Stimulated activated CD8-positive, alpha-beta memory T cell treated with anti-CD3 and anti-CD28 coated beads, Interleukin-15, amount 100 ng/mL, for 1 hour (primary cell): ENCODE measurements around the gene OSGIN1.

Source experiments
- DNase-seq: peaks from one replicate; pipeline ENCODE4 v3.0.0-alpha.2; 2020; ENCODE audit warnings: low read depth

OSGIN1 gene

DNA sequence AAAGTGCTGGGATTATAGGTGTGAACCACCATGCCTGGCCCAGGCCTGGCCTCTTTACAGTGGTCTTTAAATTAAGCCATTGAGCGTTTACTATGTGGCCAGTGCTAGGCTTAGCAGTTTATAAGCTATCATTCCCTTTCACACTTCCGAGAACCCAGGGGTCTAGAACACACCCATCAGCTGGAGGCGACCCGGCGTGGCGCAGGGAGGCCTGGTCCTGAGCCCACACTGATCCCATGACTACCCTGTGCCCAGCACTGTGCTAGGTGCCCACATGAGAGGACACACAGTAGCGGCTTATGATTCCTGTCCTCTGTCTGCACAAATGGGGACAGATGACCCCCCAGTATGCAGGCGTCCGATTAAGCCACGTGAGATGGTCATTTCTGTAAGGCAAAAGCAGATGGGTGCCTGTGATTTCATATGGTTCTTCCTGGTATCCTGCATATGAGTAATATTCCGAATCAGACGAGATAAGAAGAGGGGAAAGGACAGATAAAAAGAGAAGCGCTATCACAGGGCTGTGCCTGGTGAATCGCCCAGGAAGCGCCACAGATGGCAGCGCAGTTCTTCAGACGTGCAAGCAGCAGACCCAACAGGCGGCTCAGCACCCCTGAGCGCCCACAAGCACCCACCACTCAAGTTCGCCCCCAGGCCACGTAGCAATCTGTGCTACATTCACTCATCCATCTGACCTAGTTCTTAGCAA, 5.3 kb downstream of the OSGIN1 start:
- no peak for DNase-seq

DNA sequence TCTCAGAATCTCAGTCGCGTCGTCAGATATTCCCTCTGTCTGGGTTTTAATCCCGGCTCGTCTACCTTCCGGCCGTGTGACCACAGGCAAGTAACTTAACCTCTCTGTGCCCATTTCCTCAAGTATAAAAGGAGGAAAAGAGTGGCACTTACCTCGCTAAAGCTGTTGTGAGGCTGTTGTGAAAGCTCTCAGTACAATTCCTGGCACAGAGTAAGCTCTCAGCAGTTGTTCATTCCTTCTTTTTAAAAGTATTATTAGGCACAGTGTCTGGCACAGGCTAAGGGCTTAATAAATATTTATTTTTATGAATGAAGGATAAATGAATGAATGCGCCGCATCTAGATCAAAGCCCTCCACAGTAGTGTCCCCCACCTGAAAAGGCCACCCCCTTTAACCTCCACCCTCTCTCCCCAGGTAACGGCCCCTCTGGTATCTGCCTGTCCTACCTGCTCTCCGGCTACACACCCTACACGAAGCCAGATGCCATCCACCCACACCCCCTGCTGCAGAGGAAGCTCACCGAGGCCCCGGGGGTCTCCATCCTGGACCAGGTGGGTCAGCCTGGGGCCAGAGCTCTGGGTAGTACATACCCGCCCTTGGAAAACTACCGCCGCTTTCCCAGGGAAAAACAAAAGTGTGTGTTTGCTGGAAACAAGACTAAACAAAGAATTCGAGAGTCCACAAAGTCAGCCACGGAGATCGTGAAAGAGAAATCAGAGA, 6.0 kb downstream of the OSGIN1 start:
- no peak for DNase-seq

DNA sequence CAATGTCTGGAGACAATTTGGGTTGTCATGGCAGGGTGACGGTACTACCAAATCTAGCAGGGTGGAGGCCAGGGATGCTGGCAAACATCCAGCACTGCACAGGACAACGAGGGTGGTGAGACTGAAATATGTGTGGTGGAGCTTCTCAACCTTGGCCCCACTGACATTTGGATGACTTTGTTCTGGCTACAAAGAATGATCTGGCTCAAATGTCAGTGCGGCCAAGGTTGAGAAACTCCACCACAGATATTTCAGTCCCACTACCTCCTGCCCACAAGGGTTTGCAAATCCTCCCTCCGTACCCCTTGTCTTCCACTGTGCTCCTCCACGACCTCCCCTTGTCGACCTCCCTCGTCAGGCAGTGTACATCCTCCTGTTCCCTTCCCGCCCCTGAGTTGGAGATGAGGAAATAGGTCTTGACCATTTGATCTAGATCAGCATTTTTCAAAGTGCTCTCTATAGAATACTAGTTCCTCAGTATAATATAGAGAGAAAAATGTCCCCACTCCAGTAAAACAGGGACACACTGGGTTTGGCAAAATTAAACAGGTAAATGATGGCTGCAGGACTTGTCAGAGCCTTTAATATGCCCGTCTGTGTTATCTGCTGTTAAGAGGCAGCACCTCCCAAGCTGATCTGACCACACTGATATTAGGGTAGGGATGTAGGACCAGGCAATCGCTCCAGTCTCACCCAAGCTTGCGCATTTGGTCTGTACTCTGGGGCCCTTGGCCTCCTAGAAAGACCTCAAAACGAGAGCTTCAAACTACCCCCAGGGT, 6.8 kb downstream of the OSGIN1 start:
- no peak for DNase-seq

DNA sequence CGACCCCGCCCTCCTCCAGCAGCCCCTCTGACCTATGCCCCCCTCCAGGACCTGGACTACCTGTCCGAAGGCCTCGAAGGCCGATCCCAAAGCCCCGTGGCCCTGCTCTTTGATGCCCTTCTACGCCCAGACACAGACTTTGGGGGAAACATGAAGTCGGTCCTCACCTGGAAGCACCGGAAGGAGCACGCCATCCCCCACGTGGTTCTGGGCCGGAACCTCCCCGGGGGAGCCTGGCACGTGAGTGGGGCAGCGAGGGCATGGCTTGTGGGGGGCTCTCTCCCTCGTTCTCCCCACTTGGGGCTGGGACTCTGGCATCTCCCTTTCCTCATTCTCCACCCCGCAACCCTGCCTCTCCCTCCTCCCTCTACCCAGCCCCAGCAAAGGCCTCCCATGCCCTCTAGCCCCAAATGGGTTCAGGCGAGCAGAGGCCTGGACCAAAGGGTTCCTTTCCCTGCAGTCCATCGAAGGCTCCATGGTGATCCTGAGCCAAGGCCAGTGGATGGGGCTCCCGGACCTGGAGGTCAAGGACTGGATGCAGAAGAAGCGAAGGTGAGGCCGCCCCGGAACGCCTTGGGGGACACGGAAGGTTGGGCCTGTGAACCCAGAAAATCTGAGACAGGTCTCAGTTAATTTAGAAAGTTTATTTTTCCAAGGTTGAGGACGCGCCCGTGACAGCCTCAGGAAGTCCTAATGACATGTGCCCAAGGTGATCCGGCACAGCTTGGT, 7.6 kb downstream of the OSGIN1 start:
- no peak for DNase-seq

DNA sequence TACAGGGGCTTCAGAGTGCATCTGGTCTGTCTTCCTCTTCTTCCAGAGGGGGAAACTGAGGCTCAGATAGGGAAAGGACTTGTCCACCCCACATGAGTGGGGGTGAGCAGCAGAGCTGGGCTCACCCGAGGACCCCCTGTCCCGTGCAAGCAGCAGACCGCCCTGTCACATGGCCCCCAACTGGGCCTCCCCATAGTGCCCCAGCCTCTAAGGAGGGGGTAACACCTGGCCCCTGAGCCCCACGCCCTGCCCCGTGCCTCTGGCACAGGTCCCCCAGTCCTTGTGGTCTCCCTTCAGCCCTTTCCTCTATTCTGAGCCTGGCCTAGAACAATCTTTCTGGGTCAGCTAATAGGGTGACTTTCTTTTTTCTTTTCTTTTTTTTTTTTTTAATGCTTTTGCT, 8.6 kb downstream of the OSGIN1 start:
- no peak for DNase-seq

DNA sequence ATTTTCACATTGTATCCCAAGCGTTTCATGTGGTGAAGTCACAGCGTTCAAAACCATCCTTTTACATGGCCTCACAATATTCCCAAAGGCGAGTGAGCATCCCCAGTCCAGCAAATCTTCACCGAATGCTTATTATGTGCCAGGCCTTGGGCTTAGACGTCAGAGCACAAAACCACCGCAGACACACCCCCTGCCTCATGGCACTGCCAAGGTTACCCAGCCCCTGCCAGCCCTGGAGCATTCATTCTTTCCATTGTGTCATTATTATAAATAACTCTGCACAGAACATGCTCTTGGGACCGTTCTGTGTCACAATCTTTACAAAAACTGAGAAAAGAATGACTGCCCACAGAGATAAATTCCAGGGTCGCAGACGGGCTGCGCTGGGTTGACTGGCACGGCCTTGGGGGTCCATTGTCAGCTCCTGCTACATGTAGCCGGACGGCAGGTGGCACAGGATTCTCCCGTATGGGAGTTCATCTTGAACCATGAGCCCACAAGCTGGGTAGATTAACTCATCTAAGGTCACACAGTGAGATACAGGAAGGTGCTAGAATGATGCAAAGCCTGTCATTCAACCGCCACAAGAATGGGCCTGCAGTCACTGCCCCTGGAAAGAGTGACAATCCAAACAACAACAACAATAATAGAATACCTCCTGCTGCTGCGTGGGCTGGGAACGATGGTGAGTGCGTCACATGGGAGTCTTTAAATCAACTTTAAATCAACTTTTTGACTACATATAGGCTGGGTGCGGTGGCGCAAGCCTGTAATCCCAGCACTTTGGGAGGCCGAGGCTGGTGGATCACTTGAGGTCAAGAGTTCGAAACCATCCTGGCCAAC, 10.5 kb downstream of the OSGIN1 start:
- no peak for DNase-seq

DNA sequence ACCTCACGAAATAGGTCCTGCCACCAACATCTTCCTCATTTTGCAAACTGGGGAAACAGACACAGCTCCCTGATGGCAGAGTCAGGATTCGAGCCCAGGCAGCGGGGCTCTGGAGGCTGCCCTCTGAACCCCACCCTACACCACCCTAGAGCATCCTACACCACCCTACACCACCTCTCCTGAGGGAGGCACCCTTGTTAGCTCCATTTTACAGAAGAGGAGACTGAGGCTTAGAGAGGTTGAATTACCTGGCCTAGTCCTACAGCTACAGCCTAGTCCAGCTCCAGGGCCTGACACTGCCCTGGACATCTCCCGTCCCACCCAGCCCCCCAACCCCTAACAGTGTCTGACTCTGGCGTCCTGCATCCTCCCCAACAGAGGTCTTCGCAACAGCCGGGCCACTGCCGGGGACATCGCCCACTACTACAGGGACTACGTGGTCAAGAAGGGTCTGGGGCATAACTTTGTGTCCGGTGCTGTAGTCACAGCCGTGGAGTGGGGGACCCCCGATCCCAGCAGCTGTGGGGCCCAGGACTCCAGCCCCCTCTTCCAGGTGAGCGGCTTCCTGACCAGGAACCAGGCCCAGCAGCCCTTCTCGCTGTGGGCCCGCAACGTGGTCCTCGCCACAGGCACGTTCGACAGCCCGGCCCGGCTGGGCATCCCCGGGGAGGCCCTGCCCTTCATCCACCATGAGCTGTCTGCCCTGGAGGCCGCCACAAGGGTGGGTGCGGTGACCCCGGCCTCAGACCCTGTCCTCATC, 11.8 kb downstream of the OSGIN1 start:
- no peak for DNase-seq

DNA sequence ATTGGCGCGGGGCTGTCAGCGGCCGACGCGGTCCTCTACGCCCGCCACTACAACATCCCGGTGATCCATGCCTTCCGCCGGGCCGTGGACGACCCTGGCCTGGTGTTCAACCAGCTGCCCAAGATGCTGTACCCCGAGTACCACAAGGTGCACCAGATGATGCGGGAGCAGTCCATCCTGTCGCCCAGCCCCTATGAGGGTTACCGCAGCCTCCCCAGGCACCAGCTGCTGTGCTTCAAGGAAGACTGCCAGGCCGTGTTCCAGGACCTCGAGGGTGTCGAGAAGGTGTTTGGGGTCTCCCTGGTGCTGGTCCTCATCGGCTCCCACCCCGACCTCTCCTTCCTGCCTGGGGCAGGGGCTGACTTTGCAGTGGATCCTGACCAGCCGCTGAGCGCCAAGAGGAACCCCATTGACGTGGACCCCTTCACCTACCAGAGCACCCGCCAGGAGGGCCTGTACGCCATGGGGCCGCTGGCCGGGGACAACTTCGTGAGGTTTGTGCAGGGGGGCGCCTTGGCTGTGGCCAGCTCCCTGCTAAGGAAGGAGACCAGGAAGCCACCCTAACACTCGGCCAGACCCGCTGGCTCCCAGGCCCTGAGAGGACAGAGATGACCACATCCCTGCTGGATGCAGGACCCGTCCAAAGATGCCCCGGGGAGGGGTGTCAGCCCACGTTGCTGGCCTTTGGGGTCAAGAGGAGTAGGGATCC, 12.6 kb downstream of the OSGIN1 start:
- no peak for DNase-seq

DNA sequence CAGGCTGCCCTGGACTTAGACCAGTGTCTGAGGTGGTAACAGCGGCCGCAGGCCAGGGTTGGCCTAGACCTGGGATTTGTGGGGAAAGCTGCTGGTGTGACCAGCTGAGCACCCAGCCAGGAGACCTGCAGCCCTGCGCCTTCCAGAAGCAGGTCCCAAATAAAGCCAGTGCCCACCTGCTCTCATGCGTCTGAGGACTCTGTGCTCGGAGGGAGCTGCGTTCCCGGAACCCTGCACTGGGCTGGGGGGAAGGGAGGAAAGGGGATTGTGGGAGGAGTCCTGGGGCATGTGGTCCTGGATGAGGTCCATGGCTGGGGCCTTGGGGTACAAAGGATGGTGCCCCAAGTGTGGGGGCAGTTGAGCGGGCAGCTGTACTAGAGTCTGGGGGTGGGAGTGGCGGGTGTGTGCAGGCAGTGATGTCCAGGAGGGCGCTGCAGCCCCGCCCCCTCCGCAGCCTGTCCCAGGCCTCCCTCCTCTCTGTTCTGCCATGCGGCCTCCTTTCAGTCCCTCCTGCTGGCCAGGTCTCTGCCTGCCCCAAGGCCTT, 13.2 kb downstream of the OSGIN1 start:
- DNase-seq: no peak

DNA sequence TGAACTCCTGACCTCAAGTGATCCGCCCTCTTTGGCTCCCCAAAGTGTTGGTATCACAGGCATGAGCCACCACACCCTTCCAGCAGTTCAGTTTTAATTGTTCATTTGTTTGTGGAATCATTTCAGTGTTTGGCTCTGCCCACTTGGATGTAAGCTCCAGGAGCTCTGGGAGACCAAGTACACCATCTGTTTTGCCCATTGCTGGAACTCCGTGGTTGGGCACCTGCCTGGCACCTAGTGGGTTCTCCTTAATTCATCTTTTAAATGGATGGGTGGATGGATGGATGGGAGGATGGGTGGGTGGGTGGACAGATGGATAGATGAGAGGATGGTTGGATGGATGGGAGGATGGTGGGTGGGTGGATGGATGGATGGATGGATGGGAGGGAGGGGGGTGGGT, 14.1 kb downstream of the OSGIN1 start:
- no peak for DNase-seq

DNA sequence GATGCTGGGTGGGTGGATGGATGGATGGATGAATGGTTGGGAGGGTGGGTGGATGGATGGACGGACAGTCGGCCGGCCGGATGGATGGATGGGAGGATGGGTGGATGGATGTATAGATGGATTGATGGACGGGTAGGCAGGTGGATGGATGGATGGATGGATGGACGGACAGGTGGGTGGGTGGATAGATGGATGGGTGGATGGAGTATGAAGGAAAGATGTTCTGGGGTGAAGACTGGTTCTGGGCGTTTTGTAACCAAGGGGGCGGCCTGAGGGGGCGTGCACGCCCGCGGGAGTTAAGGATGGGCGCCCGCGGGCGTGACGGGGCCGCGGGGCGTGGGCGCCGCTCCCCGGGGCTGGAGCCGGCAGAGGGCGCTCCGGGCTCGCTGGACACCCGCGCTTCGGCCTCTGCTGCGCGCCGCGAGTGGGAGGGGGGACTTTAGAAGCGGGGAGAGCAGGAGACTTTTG, 14.8 kb downstream of the OSGIN1 start, which contains the start of gene NECAB2:
NECAB2 (plus strand) TSS at position 407 of the 468 bp plus-strand sequence. CDS start 405 bp downstream, outside the sequence.
- DNase-seq: no peak

DNA sequence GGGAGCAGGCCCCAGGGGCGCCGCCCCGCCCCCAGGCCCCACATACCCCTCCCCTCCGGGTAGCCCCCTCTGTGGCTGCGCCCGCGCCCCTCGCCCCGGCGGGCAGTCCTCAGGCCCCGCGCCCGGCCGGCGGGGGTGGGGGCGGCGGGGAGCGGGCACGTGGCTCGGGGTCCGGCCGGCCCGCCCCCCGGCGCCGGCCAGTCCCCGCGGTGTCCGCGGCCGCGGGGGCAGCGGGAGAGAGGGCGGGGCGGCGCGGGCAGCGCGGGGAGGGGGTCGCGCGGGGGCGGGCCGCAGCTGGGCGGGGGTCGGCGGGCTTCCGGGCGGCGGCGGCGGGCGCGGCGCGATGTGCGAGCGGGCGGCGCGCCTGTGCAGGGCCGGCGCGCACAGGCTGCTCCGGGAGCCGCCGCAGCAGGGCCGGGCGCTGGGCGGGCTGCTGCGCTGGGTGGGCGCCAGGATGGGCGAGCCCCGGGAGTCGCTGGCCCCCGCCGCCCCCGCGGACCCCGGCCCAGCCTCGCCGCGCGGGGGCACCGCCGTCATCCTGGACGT, 15.3 kb downstream of the OSGIN1 start:
- DNase-seq: no peak

DNA sequence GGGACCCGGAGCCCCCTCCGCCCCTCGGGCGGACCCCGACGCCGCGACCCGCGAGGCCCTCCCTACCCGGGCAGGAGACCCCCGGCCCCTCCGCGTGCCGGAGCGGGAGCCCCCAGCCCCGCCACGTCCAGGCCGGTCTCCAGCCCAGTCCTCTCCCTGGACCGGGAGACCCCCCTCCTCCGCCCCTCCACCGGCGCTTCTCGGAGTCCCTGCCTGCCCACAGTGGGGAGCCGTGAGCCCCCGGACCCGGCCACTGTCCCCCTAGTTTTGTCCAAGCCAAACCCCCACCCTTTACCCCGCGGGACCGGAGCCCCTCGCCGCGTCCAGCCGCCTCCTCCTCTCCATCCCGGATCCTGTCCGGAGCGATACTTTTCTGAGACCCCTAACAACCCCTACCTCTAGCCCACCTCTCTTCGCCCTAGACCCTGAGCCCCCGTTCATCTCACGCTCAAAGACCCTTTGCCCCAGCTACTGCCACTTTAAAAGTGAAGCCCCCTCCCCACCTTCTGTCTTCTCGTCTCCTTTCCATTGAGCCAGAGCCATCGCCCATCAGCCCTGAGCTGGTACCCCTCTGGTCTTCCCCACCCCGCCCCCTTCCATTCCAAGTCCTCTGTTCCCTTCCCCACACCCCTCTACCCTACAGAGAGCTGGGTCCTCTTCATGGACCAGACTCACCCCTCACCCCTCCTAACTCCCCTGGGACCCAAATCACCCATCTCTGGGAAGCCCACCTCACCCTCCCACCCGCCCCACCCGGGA, 16.0 kb downstream of the OSGIN1 start:
- DNase-seq: no peak

DNA sequence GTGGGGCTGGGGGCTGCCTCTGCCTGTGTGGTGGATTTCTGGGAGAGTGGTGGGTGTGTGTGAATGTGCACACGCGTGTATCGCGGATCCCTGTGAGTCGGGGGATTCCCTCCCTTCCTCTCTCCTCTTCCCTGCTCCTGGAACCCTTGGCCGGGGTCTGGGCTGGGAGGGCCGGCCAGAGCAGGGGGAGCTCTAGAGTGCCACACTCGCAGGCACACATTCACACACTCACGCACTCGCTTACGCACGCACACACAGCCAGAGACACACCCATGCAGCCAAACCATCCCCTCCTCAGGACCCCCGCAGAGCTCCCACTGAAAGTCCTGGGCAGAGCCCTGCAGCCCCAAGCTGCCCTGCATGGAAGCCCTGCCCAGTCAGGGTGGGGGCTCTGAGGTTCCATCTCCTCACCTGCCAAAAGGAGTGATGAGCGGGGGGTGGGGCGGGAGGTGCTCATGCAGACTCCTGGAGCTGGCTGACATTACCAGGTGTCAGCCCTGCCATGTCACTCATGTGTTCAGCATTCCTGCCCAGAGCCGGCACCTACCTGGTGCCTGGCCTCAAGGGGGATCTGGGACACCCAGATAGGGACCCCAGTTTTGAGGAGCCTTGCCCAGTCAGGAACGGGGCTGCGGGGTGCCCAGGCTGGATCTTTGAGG, 16.9 kb downstream of the OSGIN1 start:
- DNase-seq: no peak

DNA sequence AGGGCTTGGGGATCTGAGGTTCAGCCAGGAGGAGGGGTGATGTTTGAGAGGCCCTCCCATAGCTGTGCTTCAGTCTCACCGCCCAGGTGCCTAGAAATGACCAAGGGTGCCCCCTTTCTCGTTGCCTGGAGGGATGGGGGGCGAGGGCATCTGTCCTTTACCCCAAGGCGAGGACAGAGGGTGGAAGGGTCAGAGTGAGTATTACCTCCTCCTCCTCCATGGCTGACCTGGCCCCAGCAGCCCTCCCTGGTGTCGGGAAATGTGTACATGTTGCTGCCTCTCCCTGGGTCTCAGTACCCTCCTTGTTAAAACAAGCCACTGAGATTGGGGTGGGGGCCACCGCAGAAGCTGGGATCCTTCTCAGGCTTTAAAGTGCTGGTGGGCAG, 17.4 kb downstream of the OSGIN1 start:
- no peak for DNase-seq

DNA sequence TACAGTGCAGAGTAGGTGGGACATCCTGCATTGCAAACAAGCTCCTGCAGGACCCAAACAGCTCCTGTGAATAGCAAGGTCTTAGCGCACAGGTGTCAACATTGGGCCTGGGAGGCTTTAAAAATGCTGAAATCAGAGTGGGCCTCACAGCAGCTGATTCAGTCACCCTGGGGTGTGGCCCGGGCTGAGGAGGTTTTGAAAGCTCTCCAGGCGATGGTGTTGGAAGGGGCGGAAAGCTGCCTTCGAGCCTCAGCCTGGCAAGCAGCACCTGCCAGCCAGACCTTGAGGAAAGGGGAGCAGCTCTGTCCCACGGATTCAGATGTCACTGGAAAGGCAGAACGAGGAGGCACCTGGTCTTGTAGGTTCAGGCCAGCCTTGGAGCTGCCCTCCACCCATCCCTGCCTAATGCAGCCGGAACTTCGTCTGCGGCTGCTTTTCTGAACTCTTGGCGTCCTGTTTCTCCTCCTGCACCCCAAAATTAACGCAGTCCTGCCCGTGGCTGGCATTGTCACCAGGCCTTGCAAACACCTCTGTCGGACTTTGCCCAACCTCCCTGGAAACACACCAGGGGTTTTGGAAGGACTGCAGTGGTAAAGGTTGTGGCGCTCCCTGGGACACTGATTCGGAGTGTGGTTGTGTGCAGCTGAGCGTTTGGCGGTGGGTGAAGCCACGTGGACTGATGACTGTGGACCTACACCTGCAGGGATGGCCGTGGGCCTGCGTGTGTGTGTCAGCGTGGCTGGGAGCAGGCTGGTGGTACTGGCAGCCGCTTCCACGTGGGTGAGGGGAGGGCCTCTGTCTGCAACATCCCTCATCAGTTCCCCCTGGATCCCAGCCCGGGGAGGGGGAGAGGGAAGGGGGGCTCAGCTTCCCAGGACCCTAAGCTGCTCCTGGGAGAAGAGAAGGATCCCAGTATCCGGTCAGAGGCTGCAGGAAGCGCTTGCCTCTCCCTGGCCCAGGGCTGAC, 18.4 kb downstream of the OSGIN1 start:
- no peak for DNase-seq
